K562 (cell line): ENCODE results near the gene ARFGEF3. TPM values are rescaled to one million over a fixed set of nuclear protein-coding genes. Genes with fewer than 3 reads are reported as not detected.

ENCODE experiments used
- ATAC-seq: fragments of 200-7000 bp; cut with Tn5 transposase; 3 replicates; pipeline ENCODE4 v1.9.1; 2020; ENCODE audit warnings: moderate library complexity
- BruUV-seq: library from RNA; stranded (reverse); fragments of 400-500 nt; replicated peaks from 2 replicates; lab custom pipeline; 2021; lab: Mats Ljungman, UMichigan
- CTCF ChIA-PET: fragments of 300-600 bp; formaldehyde crosslinking; extraction: SDS; loops from one replicate; lab custom pipeline; 2021; ENCODE audit warnings: low intra/inter-chr PET ratio; lab: Yijun Ruan, JAX
- POLR2A ChIA-PET: fragments of 300-600, 350-650 bp; sonication (Branson Sonifier 250); formaldehyde crosslinking; extraction: SDS; loops from one replicate; lab custom pipeline; 2021; ENCODE audit warnings: antibody characterized with exemption, inconsistent platforms; lab: Yijun Ruan, JAX
- DNase-seq, 4 experiments: peaks; one replicate each; pipeline versions ENCODE4 v3.0.0 to v3.0.0-alpha.2; 2011 to 2018; ENCODE audit warnings: low spot score in 3 of 4, mixed read lengths in 3 of 4; ENCODE audit errors: extremely low read depth in 1 of 4
- FAIRE-seq: peaks from 2 replicates; lab custom pipeline; 2011; peaks lifted over from hg19 to GRCh38; lab: Jason Lieb, UNC
- H2AFZ ChIP-seq: 2 replicates; pipeline ENCODE4 v1.6.0; 2011; ENCODE audit warnings: low read depth, low read length, control low read depth, inconsistent platforms
- H3K27ac ChIP-seq: fragments of 200-600 bp; 3 replicates; pipeline ENCODE4 v1.8.0; 2011; ENCODE audit warnings: low read depth, mild to moderate bottlenecking, control low read depth, inconsistent platforms, low read length, moderate library complexity, mixed read lengths; ENCODE audit errors: extremely low read depth
- H3K27me3 ChIP-seq, 2 experiments: fragments of 300-600 bp in 1 of 2; 2 replicates in 1 of 2; 3 replicates in 1 of 2; pipeline versions ENCODE4 v1.6.0 to v1.8.0; 2011; ENCODE audit warnings: inconsistent platforms in 2 of 2, low read length in 2 of 2, mild to moderate bottlenecking in 1 of 2, mixed read lengths in 1 of 2, moderate library complexity in 1 of 2; ENCODE audit not compliant: control insufficient read depth in 2 of 2, insufficient read depth in 2 of 2
- H3K36me3 ChIP-seq: fragments of 300-600 bp; 3 replicates; pipeline ENCODE4 v1.8.0; 2011; ENCODE audit warnings: mild to moderate bottlenecking, low read length, inconsistent platforms; ENCODE audit not compliant: control insufficient read depth, insufficient read depth
- H3K4me1 ChIP-seq, 2 experiments: fragments of 200-600 bp in 1 of 2; replicated peaks in 1 of 2; 2 replicates in 1 of 2; 3 replicates in 1 of 2; pipeline versions ENCODE4 v1.5.1 to v1.8.0; 2011; ENCODE audit warnings: inconsistent platforms in 2 of 2, low read length in 2 of 2, mild to moderate bottlenecking in 1 of 2, mixed read lengths in 1 of 2, moderate library complexity in 1 of 2; ENCODE audit not compliant: control insufficient read depth in 2 of 2, insufficient read depth in 2 of 2
- H3K4me2 ChIP-seq: 2 replicates; pipeline ENCODE4 v1.6.1; 2011; ENCODE audit warnings: low read length, control low read depth, inconsistent platforms, mixed read lengths; ENCODE audit not compliant: insufficient read depth
- H3K4me3 ChIP-seq: fragments of 200-600 bp; sonication (generic), shearing (Covaris generic); 2 replicates; pipeline ENCODE4 v1.5.1; 2016; ENCODE audit warnings: control low read depth, inconsistent platforms
- H3K79me2 ChIP-seq: fragments of 200-600 bp; 3 replicates; pipeline ENCODE4 v1.8.0; 2011; ENCODE audit warnings: low read length, inconsistent platforms; ENCODE audit not compliant: control insufficient read depth, insufficient read depth
- H3K9ac ChIP-seq, 2 experiments: 2 replicates each; pipeline versions ENCODE4 v1.6.0 to v1.6.1; 2011; ENCODE audit warnings: low read depth in 2 of 2, low read length in 2 of 2, control low read depth in 1 of 2, inconsistent platforms in 1 of 2, mild to moderate bottlenecking in 1 of 2, mixed read lengths in 1 of 2; ENCODE audit not compliant: insufficient read depth in 1 of 2
- H3K9me1 ChIP-seq: one replicate; pipeline ENCODE4 v1.6.0; 2011; ENCODE audit warnings: inconsistent platforms, mild to moderate bottlenecking, low read length, moderate library complexity; ENCODE audit not compliant: control insufficient read depth, insufficient read depth
- H3K9me3 ChIP-seq: replicated peaks from 2 replicates; pipeline ENCODE4 v1.5.1; 2011; ENCODE audit warnings: low read depth, low read length, inconsistent platforms; ENCODE audit not compliant: control insufficient read depth, insufficient read depth
- H4K20me1 ChIP-seq: replicated peaks from 2 replicates; pipeline ENCODE4 v1.6.1; 2011; ENCODE audit warnings: low read length, inconsistent platforms, mixed read lengths; ENCODE audit not compliant: control insufficient read depth, insufficient read depth
- CTCF ChIP-seq, 3 experiments: IDR thresholded peaks in 2 of 3; conservative IDR thresholded peaks in 1 of 3; 2 replicates each; pipeline ENCODE4 v1.5.1; 2011 to 2012; ENCODE audit warnings: low read length in 3 of 3, mild to moderate bottlenecking in 3 of 3, control low read depth in 2 of 3, improper control_type of control experiment in 1 of 3, inconsistent platforms in 1 of 3, low read depth in 1 of 3, mixed read lengths in 1 of 3, moderate library complexity in 1 of 3; ENCODE audit not compliant: insufficient read depth in 2 of 3
- HNRNPK ChIP-seq: fragments of 200-400 bp; formaldehyde crosslinking; IDR thresholded peaks from one replicate; pipeline ENCODE4 v1.6.1; 2018; ENCODE audit warnings: mild to moderate bottlenecking, low read depth, low read length; ENCODE audit not compliant: poor library complexity, severe bottlenecking
- HNRNPUL1 ChIP-seq: fragments of 200-400 bp; formaldehyde crosslinking; IDR thresholded peaks from 2 replicates; pipeline ENCODE4 v1.6.1; 2017; ENCODE audit warnings: low read length
- SOX6 ChIP-seq: fragments of 450-650 bp; IDR thresholded peaks from 2 replicates; pipeline ENCODE4 v1.6.1; 2014; ENCODE audit warnings: mild to moderate bottlenecking
- STAT5B ChIP-seq: fragments of 250-450 bp; sonication (Bioruptor Pico); IDR thresholded peaks from 2 replicates; pipeline ENCODE4 v1.8.0; 2021; ENCODE audit warnings: mild to moderate bottlenecking, inconsistent platforms
- ZNF584 ChIP-seq: fragments of 200-800 bp; sonication (Bioruptor generic); IDR thresholded peaks from 2 replicates; pipeline ENCODE4 v1.6.1; 2016; ENCODE audit warnings: low read depth, mild to moderate bottlenecking, missing genetic modification characterization, missing compliant biosample characterization
- WGBS: fragments of 100-300 bp; shearing (Covaris generic); methylation state at CpG from one replicate; pipeline ENCODE4 v1.1.6; 2016; ENCODE audit warnings: low coverage, mixed read lengths; ENCODE audit not compliant: insufficient coverage; ENCODE audit errors: missing lambda C conversion rate; 5-methylcytosine and 5-hydroxymethylcytosine counted together
- in situ Hi-C: fragments of 300-500 bp; cut with MboI; formaldehyde crosslinking; loops from 4 replicates; pipeline ENCODE4 v1.15.0; 2018; ENCODE audit warnings: inconsistent platforms, mixed read lengths
- intact Hi-C: fragments of 100-400 bp; cut with micrococcal nuclease; formaldehyde crosslinking; loops from 2 replicates; pipeline ENCODE4 v1.14.2; 2022
- polyA plus RNA-seq, 8 experiments: library from polyadenylated mRNA; depleted of rRNA in 4 of 8; stranded (reverse) in 5 of 8; unstranded in 3 of 8; fragments of >200 nt; fragmentation: Nextera tagmentation in 2 of 8; fragmentation: Illumina TruSeq in 1 of 8; extraction: Ambion mirVana in 2 of 8; extraction: Trizol in 1 of 8; gene quantifications; 2 replicates each; pipeline versions ENCODE4 v1.2.1 to v1.2.3, GENCODE V29; 2011 to 2014; ENCODE audit warnings: inconsistent platforms in 1 of 8, missing spikeins in 1 of 8
- total RNA-seq, 7 experiments: library from RNA; depleted of rRNA in 6 of 7; stranded (reverse); fragments of >200 nt in 6 of 7; fragmentation: Illumina TruSeq in 2 of 7; extraction: Trizol in 2 of 7; gene quantifications; 2 replicates each; pipeline versions ENCODE4 v1.2.1 to v1.2.3, GENCODE V29; 2011 to 2021; ENCODE audit warnings: low replicate concordance in 1 of 7

Gene ARFGEF3
- total and polyA plus RNA-seq, 9 of the 15 experiments (the other 6 are each of a cell fraction or from before 2014, with no cell fraction given) = under 0.01 to 0.02 TPM; not detected in 7

- CTCF ChIA-PET = no interaction called here
- Histone ChIP-seq H3K4me3 (no peak overlapping the region), H3K4me1 (no peaks in the 10 kb centered on the region), H3K9ac (no peak overlapping the region), H3K4me2 (no peak overlapping the region), H2AFZ (no peak overlapping the region), H3K27ac (no peak overlapping the region)
- in situ Hi-C loops = no loop called here
- BruUV-seq = no TSS peak
- no peak for TF ChIP-seq STAT5B (CRISPR knock-in tag)
- TF ChIP-seq ZNF584 (CRISPR knock-in tag) = no peak
- no peak for TF ChIP-seq HNRNPK
- TF ChIP-seq, all 486 proteins: peak for 0
- H3K9me3 ChIP-seq = no peaks in the 10 kb centered on the region
- H3K9me1 ChIP-seq = no peaks in the 10 kb centered on the region
- no peaks in the 10 kb centered on the region for H4K20me1 ChIP-seq
- POLR2A ChIA-PET = no interaction called here
- no peaks in the 10 kb centered on the region for H3K79me2 ChIP-seq
- ATAC-seq (no peak), DNase-seq (no peak), FAIRE-seq (no peak)
- intact Hi-C loops = no loop called here
- WGBS = 0% methylated on average over 3 of the region's 3 CpGs
- no peaks in the 10 kb centered on the region for H3K36me3 ChIP-seq
- H3K27me3 ChIP-seq = peaks cover 8 to 19% of the 10 kb centered on the region in 2 experiments
Measured at GRCh38 chr6:138246650-138247440, 85.1 kb downstream of the ARFGEF3 start.

GRCh38 chr6:138248011-138248410 lies 86.3 kb downstream of the ARFGEF3 start:
- WGBS = 0% methylated on average over 7 of the region's 7 CpGs
- in situ Hi-C loops (no loop called here), intact Hi-C loops (no loop called here)
- TF ChIP-seq SOX6 (no peak), HNRNPUL1 (no peak), CTCF (IDR thresholded peaks at IDR 0.05 in 2 of 3, conservative IDR thresholded peaks at IDR 0.05 in 1 of 3; ENCODE audit: insufficient read depth in 2 of 3, low read depth in 1 of 3, low read length in 3 of 3) (0 out of 6 replicates have a peak, but pooled peaks of 1 of the 3 experiments have one; percentile 5)
- Histone ChIP-seq H3K4me3 (no peak overlapping the region), H3K9me1 (no peaks in the 10 kb centered on the region), H3K27me3 (peaks cover 5 to 19% of the 10 kb centered on the region in 2 experiments), H3K4me1 (no peaks in the 10 kb centered on the region), H2AFZ (no peak overlapping the region), H3K9ac (no peak overlapping the region), H3K27ac (no peak overlapping the region), H3K36me3 (no peaks in the 10 kb centered on the region), H3K79me2 (no peaks in the 10 kb centered on the region), H3K4me2 (no peak overlapping the region), H4K20me1 (no peaks in the 10 kb centered on the region), H3K9me3 (no peaks in the 10 kb centered on the region)
- ATAC-seq = no peak
- CTCF ChIA-PET = interaction anchor here (0.7 kb wide), 1 partner anchor 570 kb away, joined by 3 read pairs; no protein-coding TSS in a partner anchor
- FAIRE-seq = no peak
- no TSS peak for BruUV-seq
- no peak for DNase-seq
- POLR2A ChIA-PET = no interaction called here
